Parietal lobe (tissue), 1 donor: ENCODE results near the gene CYSLTR2. TPM values are rescaled to one million over a fixed set of nuclear protein-coding genes. Genes with fewer than 3 reads are reported as not detected.

Experiments
- total RNA-seq: library from RNA; depleted of rRNA; stranded (reverse); fragments of >200 nt; gene quantifications from one replicate; pipeline ENCODE4 v1.2.3, GENCODE V29; 2014

CYSLTR2 gene, protein sequence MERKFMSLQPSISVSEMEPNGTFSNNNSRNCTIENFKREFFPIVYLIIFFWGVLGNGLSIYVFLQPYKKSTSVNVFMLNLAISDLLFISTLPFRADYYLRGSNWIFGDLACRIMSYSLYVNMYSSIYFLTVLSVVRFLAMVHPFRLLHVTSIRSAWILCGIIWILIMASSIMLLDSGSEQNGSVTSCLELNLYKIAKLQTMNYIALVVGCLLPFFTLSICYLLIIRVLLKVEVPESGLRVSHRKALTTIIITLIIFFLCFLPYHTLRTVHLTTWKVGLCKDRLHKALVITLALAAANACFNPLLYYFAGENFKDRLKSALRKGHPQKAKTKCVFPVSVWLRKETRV
- total RNA-seq, result 1.9 TPM

DNA sequence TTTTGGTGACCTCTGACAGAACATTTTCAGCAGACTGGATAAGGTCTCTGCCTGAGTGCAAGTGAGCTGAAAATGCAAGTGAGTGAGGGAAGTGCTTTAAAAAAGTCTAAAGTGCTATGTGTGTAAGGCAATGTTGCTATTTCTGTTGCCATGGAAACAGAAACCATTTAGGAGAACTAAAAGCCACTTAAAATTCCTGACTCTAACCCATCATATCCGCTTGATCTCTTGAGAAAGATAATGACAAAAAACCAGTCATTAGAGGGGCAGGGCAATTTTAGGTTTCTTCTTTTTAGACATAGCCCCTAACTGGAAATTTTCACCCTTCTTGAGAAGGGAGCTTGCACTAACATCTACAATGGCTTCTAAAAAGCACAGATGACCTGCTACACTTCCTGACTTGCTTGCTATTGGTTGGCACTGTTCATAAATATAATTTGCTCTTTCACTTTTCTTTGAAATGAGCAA is at the start of gene CYSLTR2:
TSS of gene CYSLTR2 (plus strand) at position 458 of the 468 bp plus-strand sequence. CDS start 52,889 bp downstream, outside the sequence.

Other genes starting within 250 kb of the CYSLTR2 start
- 6.3 TPM for gene LPAR6, start 240.8 kb upstream of the CYSLTR2 start, total RNA-seq
- 38.5 TPM for gene RCBTB2, start 120.8 kb upstream of the CYSLTR2 start, total RNA-seq